GM18505 (cell line): ENCODE results near the gene RAB11FIP5.

ENCODE experiments used
- ATAC-seq: cut with Tn5 transposase; IDR thresholded peaks from one replicate; pipeline ENCODE4 v1.9.1; 2021; ENCODE audit not compliant: unreplicated experiment
- POLR2A ChIP-seq: IDR thresholded peaks from 4 replicates; pipeline ENCODE4 v1.6.1; 2011; ENCODE audit warnings: borderline replicate concordance; ENCODE audit not compliant: insufficient read depth, insufficient read length; ENCODE audit errors: extremely low read depth

RAB11FIP5 gene

GRCh38 chr2:73032702-73033097 is 80.0 kb downstream of the RAB11FIP5 start:
- ATAC-seq, result no peak

DNA sequence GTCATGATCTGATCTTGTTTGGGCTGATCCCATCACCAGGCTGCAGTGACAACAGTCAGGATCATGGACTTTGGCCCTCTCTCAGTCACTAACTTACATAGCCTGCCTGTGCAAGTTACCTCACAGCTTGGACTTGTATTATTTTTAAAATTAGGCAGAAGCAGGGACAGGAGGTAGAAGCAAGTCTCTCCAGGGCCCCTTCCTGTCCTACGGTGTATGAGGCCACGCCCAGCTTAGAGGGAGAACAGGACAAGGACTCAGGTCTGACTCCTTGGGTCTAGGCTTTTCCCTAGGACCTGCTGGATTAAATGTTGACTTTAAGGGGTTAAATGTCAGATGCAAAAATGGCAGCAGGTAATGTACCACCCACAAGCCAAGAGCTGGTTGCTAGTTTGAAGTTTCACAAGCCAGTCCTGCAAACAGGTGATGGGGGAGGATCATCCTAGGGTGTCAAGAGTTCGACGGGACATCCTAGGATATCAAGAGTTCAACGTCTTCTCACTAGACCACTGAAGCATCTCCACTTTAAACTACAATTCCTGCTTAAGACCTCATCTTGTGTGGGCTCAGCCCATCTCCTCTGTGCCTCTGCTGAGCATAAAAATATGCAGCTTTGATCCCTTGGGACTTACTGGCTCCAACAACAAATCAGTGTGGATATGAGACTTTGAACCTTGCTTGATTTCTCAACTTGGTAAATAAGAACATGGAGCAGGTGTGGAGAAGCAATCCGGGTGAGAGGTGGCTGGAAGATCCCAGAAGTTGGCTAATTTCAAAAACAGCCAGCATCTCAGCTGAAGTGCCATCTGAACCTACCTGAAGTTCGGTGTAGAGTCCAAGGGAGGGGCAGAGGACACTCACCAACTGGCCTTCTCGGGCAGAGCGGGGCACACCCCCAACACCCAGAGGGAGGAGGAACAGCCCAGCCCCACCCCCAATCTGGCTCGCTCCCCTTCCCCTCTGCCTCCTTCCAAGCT is 80.7 kb downstream of the RAB11FIP5 start:
- no peak for TF ChIP-seq POLR2A
- no peak for ATAC-seq

More at GRCh38 chr2:73032702-73033097, 80.0 kb downstream of the RAB11FIP5 start:
- no peak for TF ChIP-seq POLR2A

DNA sequence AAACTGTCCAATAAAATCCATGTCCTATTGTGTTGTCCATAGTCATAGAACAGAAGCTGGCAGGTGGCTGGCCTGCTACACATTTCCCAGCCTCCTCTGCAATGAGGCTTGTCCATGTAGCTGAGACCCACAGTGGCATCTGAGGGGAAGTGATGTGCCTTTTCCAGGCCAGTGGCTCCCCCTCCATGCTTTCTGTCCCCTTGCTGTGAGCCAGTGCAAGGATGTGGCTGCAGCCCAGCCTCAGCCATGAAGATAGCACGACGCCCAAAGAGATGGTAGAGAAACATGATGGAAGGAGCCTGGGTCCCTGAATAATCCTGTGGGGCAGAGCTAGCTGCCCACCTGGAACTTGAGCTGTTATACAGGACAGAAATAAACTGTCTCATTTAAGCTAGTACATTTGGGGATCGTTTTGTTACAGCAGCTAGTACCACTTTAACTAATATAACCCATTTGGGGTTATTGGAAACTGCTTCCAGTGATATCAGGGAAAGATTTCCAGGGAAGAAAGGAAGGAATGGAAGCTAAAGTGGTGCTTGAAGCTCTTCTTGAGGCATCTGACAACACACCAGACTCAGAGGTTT is 81.6 kb downstream of the RAB11FIP5 start:
- ATAC-seq, result no peak
- no peak for TF ChIP-seq POLR2A

- no peak for TF ChIP-seq POLR2A
- no peak for ATAC-seq
Measured at GRCh38 chr2:73028841-73029240, 83.9 kb downstream of the RAB11FIP5 start.

DNA sequence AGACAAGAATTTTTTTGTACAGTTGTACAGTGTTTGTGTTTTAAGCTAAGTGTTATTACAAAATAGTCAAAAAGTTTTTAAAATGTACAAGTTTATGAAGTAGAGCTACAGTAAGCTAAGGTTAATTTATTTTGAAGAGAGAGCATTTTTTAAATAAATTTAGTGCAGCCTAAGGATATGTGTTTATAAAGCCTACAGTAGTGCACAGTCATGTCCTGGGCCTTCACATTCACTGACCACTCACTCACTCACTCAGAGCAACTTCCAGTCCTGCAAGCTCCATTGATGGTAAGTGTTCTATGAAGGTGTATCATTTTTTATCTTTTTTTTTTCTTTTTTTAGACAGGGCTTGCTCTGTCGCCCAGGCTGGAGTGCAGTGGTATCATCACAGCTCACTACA is 85.4 kb downstream of the RAB11FIP5 start:
- ATAC-seq, result no peak
- TF ChIP-seq POLR2A, result no peak

GRCh38 chr2:73023497-73023896 is 89.3 kb downstream of the RAB11FIP5 start:
- ATAC-seq, result no peak
- TF ChIP-seq POLR2A, result no peak
